Middle frontal gyrus (tissue), 1 donor: Measurements from ENCODE around the gene ZMYND8.

ENCODE experiments used
- DNase-seq: peaks from one replicate; pipeline ENCODE4 v3.0.0-alpha.2; 2015; ENCODE audit warnings: low spot score; ENCODE audit errors: extremely low spot score

The ZMYND8 gene

GRCh38 chr20:47353692-47354463 is 2.6 kb downstream of the ZMYND8 start:
- DNase-seq = no peak

DNA sequence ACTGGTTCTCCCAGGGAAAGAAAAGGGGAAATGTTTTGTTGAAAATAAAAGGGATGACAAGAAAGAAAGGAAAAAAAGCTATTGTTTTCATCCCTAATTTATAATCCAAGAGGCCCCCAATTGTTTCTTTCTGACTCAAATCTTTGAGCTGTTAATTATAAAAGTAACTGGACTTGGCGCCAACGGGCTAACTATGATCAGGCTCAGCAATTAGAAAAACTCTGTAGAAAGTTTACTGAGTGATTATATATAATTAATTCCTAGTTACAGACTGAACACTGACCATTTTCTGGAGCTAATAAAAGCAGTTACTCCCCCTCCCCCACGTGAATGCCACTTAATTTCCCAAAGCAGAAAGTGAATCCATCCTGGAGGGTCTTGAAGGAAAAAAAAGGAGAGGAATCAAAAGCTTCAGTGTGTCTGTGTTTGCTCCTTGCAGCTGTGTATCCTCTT is 3.2 kb downstream of the ZMYND8 start:
- DNase-seq = no peak

DNA sequence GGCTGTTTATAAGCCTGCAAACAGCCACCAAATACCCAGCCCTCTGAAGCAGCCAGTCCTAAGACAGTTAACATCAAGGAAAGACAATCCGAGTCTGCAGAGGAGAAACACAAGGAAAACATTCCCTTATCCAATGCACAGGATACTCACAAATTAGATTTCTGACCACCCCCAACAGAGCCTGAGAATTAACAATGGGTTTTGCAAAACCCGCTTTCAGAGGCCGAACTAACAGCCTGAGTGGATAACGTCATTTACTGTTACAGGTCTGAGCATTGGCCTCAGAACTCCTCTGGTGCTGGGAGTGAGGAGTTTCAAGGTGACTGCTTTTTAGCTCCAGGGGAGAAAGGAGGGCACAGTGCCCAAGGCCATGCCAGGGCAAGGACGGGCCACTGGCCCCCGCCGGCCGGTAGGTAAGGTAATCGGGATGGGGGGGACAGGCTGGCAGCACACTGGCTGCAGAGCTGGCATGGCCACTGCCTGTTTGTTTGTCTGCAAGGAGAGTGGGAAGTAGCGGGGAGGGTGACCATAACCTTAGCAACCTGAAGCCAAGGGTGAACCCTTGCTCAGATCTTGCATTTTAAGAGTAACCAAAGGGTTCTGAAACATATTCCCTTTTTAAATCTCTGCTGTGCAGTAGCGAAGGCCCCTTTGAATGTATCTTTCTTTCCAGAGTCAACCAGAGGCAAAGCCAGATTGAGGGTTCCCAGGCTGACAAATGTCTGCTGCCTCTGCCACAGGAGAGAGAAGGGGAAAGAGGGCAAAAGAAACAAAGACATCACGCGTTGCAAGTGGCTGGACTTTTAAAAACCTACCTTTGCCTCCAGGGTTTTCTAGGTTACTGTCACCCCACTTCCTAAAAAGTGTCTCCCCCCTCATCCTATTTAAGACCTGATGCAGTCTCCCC is 3.9 kb downstream of the ZMYND8 start:
- no peak for DNase-seq

DNA sequence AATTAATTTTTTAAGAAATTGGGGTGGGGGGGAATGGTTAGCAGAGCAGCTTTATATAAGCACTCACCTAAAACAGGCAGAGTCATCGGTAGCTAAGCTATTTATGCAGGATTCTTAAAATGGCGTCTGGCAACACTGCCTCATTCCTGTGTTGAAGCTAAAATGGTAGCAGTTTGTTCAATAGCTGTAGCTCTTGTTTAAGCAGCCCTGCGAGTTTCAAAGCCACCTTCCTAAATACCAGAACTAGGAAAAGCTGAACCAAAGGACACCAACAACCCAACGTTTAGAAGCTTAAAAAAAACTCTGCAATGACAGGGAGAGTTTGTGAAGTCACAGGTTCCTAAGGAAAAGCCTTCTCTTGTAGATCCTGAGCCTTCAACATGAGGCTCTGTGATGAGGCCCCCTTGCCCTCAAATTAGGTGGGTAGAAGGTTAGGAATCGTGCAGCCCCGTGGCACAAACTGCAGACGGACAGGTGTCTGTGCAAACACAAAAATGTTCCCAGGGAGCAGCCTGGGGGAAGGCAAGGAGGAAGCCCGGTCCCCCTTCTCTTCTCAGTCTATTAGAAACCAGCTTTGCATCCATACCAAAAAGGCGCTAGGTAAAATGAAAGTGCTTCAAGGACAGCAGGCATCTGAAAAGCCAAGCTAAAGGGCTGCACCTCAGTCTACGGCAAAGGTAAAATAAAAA is 4.7 kb downstream of the ZMYND8 start:
- DNase-seq = peak; percentile 58

DNA sequence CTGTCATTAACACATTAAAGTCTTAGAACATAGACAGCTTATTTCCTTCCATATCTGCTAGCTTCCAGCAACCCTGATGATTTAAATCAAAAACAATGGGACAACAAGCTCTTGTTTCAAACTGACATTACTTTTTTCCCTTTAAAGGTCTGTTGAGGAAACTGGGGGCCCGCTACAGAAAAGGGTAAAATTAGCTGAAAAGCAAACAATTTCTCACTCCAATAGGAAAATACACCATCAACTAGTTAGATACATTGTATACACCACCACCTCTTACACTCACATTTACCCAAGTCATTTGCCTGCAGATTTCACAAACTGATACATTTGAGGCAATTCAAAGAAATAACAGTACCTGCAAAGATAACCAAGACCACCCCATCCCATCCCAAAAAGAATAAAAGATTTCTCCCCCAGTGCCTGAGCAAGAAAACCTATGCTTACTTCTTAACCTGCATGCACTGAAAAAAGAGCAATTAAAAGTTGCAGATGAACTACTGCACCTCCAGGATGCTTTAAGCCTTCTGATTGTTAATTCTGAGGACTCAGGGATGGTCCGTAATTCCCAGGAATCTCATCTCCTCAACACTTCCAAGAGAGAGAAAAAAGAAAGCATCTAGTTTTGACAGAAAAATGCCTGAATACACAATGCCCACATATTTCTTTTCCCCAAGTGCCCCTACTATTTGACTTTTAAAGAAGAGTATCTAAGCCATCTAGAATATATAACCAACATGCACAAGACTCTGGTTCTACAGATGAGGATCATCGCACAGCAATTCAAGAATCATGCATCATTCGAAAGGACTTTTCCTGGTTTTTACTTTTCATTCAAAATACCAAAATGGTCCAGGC is 5.6 kb downstream of the ZMYND8 start:
- DNase-seq = no peak

- no peak for DNase-seq
Measured at GRCh38 chr20:47350181-47350550, 6.3 kb downstream of the ZMYND8 start.

- no peak for DNase-seq
Measured at GRCh38 chr20:47349365-47350180, 6.9 kb downstream of the ZMYND8 start.

- no peak for DNase-seq
Measured at GRCh38 chr20:47348539-47349142, 7.9 kb downstream of the ZMYND8 start.

GRCh38 chr20:47347661-47348435 is 8.7 kb downstream of the ZMYND8 start:
- no peak for DNase-seq

GRCh38 chr20:47346172-47346571 is 10.3 kb downstream of the ZMYND8 start:
- DNase-seq = no peak

- DNase-seq = no peak
Measured at GRCh38 chr20:47345214-47345613, 11.3 kb downstream of the ZMYND8 start.

DNA sequence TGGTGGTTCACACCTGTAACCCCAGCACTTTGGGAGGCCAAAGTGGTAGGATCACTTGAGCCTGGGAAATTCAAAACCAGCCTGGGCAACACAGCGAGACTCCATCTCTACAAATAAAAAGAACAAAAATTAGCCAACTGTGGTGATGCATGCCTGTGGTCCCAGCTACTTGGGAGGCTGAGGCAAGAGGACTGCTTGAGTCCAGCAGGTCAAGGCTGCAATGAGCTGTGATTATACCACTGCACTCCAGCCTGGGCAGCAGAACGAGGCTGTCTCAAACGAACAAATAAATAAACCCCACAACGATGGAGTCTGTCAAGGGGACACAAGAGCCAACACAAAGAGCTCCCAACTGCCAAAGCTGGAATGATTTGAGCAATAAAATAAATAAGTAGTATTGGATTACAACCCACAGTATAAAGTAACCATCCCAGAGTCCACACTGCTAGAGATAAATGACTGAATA is 13.5 kb downstream of the ZMYND8 start:
- DNase-seq = no peak

GRCh38 chr20:47338131-47338628 is 18.3 kb downstream of the ZMYND8 start:
- DNase-seq = no peak

- no peak for DNase-seq
Measured at GRCh38 chr20:47337413-47337812, 19.1 kb downstream of the ZMYND8 start.

DNA sequence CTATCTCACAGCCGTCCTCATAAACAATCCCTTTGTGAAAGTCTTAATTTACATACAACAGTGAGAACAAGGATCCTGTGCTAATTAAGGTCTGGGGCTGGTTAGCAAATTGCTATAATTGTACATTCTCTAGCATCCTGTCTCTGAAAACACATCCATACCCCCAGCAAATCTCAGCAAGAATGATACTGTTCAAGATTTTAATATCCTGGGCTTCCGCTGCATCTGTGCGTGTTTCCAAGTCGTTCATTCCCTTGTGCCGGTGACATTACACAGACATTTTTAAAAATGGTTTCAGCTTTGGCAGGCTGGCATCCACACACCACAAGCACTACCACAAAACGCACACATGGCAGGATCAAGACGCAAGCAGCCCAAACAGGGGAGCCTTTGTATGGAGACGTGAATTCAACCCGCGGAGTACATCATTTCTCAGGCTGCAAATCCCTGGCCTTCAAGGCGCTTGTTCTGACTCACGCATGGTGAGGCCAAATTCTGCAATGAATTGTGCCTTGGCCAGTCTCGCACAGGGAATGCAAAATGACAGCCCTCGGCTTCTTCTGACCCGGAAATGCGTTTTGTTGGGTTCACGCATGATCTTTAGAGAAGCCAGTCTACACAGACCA is 20.3 kb downstream of the ZMYND8 start:
- DNase-seq = peak; percentile 71

GRCh38 chr20:47335251-47336128 is 21.0 kb downstream of the ZMYND8 start:
- peak; percentile 29 for DNase-seq

GRCh38 chr20:47334022-47334551 is 22.4 kb downstream of the ZMYND8 start:
- DNase-seq = no peak
